ENCODE measurements around the gene HMCN1. TPM values are rescaled to one million over a fixed set of nuclear protein-coding genes. Genes with fewer than 3 reads are reported as not detected.
"Not testable (repeated sequence)": the region's sequence is repeated elsewhere in the genome, so short reads cannot be mapped to it uniquely, and the experiment has no call there.

Gene HMCN1
- total RNA-seq, 2 experiments from 2014 or later: under 0.01 TPM; not detected in 1

- ChIA-PET POLR2A (no interaction called here), CTCF (no interaction called here)
These were observed 384.5 kb downstream of the HMCN1 start for GRCh38 chr1:186118724-186119123.

- ChIA-PET CTCF (no interaction called here), POLR2A (no interaction called here)
These were observed 388.6 kb downstream of the HMCN1 start for GRCh38 chr1:186122837-186123236.

- ChIA-PET CTCF (no interaction called here), POLR2A (no interaction called here)
These were observed 390.8 kb downstream of the HMCN1 start for GRCh38 chr1:186125035-186125434.

GRCh38 chr1:186125511-186125910, 391.3 kb downstream of the HMCN1 start:
- ChIA-PET POLR2A (no interaction called here), CTCF (no interaction called here)

GRCh38 chr1:186129758-186130157, 395.6 kb downstream of the HMCN1 start:
- CTCF ChIA-PET: no interaction called here

GRCh38 chr1:186139115-186139514, 404.9 kb downstream of the HMCN1 start:
- ChIA-PET CTCF (no interaction called here), POLR2A (no interaction called here)

More at GRCh38 chr1:186129758-186130157, 395.6 kb downstream of the HMCN1 start:
- POLR2A ChIA-PET: no interaction called here

GRCh38 chr1:186139701-186140100, 405.5 kb downstream of the HMCN1 start:
- POLR2A ChIA-PET: no interaction called here

GRCh38 chr1:186142159-186142558, 408.0 kb downstream of the HMCN1 start:
- ChIA-PET CTCF (no interaction called here), POLR2A (no interaction called here)

More at GRCh38 chr1:186139701-186140100, 405.5 kb downstream of the HMCN1 start:
- CTCF ChIA-PET: no interaction called here

- CTCF ChIA-PET: no interaction called here
- POLR2A ChIA-PET: no interaction called here
These were observed 408.7 kb downstream of the HMCN1 start for GRCh38 chr1:186142916-186143315.

GRCh38 chr1:186143481-186143880, 409.3 kb downstream of the HMCN1 start:
- ChIA-PET CTCF (no interaction called here), POLR2A (no interaction called here)

- ChIA-PET POLR2A (no interaction called here), CTCF (no interaction called here)
These were observed 410.3 kb downstream of the HMCN1 start for GRCh38 chr1:186144505-186144904.

GRCh38 chr1:186146974-186147373, 412.8 kb downstream of the HMCN1 start:
- POLR2A ChIA-PET: no interaction called here
- CTCF ChIA-PET: no interaction called here

GRCh38 chr1:186149591-186149990, 415.4 kb downstream of the HMCN1 start:
- POLR2A ChIA-PET: no interaction called here
- CTCF ChIA-PET: no interaction called here

GRCh38 chr1:186152227-186152619, 418.0 kb downstream of the HMCN1 start:
- ChIA-PET POLR2A (no interaction called here), CTCF (no interaction called here)

GRCh38 chr1:186152620-186153239, 418.5 kb downstream of the HMCN1 start:
- ChIA-PET CTCF (no interaction called here), POLR2A (no interaction called here)

GRCh38 chr1:186154651-186155050, 420.5 kb downstream of the HMCN1 start:
- POLR2A ChIA-PET: no interaction called here
- CTCF ChIA-PET: no interaction called here

- ChIA-PET POLR2A (no interaction called here), CTCF (no interaction called here)
These were observed 421.4 kb downstream of the HMCN1 start for GRCh38 chr1:186155594-186155993.

- POLR2A ChIA-PET, CTCF ChIA-PET: not testable (repeated sequence)
These were observed 428.7 kb downstream of the HMCN1 start for GRCh38 chr1:186162895-186163294.

GRCh38 chr1:186164773-186165172, 430.6 kb downstream of the HMCN1 start:
- ChIA-PET POLR2A (no interaction called here), CTCF (no interaction called here)

- ChIA-PET CTCF (no interaction called here), POLR2A (no interaction called here)
These were observed 431.1 kb downstream of the HMCN1 start for GRCh38 chr1:186165303-186165702.

GRCh38 chr1:186167096-186167668, 433.0 kb downstream of the HMCN1 start:
- POLR2A ChIA-PET: no interaction called here

GRCh38 chr1:186175588-186175987, 441.4 kb downstream of the HMCN1 start:
- CTCF ChIA-PET: no interaction called here
- POLR2A ChIA-PET: no interaction called here

More at GRCh38 chr1:186167096-186167668, 433.0 kb downstream of the HMCN1 start:
- CTCF ChIA-PET: no interaction called here

Measured in activated CD8-positive, alpha-beta memory T cell treated with anti-CD3 and anti-CD28 coated beads for 36 hours (primary cell).